ENCODE results near the gene FANCL. TPM values are rescaled to one million over a fixed set of nuclear protein-coding genes. Genes with fewer than 3 reads are reported as not detected.
"Not testable (repeated sequence)": the region's sequence is repeated elsewhere in the genome, so short reads cannot be mapped to it uniquely, and the experiment has no call there.

The FANCL gene
- total RNA-seq, 6 experiments from 2014 or later, result 6.8 to 22.3 (median 15.3) TPM

GRCh38 chr2:58203018-58203417, 38.1 kb downstream of the FANCL start:
- TF ChIP-seq POLR2A (IDR thresholded peaks at IDR 0.05), result no peak
- no peak for TF ChIP-seq CTCF (IDR thresholded peaks at IDR 0.05)
- no peak overlapping the region for H3K4me3 ChIP-seq
- intact Hi-C loops (cut with DNase I), result no loop called here
- peaks cover 0 to 9% (median 3%) of the 10 kb centered on the region in 4 donors for H3K4me1 ChIP-seq
- no peaks in the 10 kb centered on the region for H3K27me3 ChIP-seq
- H3K9me3 ChIP-seq, result no peaks in the 10 kb centered on the region
- ATAC-seq (no peak), DNase-seq (no peak)
- no peak overlapping the region for H3K27ac ChIP-seq
- no peaks in the 10 kb centered on the region for H3K36me3 ChIP-seq

- no peaks in the 10 kb centered on the region for H3K36me3 ChIP-seq
- DNase-seq, result no peak
- peak overlapping the region in 2 of 3 donors; percentile 3 to 31 for H3K27ac ChIP-seq
- intact Hi-C loops (cut with DNase I), result no loop called here
- H3K4me3 ChIP-seq, result no peak overlapping the region
- H3K4me1 ChIP-seq, result peaks cover 0 to 9% (median 3%) of the 10 kb centered on the region in 4 donors
- peak in 3 of 4 donors; percentile 38 to 53 (median 53) for ATAC-seq
- no peaks in the 10 kb centered on the region for H3K27me3 ChIP-seq
- TF ChIP-seq CTCF (IDR thresholded peaks at IDR 0.05) (no peak), POLR2A (IDR thresholded peaks at IDR 0.05) (no peak)
- WGBS (ENCODE audit: insufficient coverage, low coverage, low lambda C conversion rate, missing lambda C conversion rate), result 6% methylated on average over 1 of the region's 1 CpG
- no peaks in the 10 kb centered on the region for H3K9me3 ChIP-seq
These were observed 38.7 kb downstream of the FANCL start for GRCh38 chr2:58202404-58202803.

- TF ChIP-seq POLR2A (IDR thresholded peaks at IDR 0.05), result no peak
- no peak for TF ChIP-seq CTCF (IDR thresholded peaks at IDR 0.05)
- Histone ChIP-seq H3K9me3 (no peaks in the 10 kb centered on the region), H3K27me3 (no peaks in the 10 kb centered on the region), H3K4me3 (no peak overlapping the region), H3K4me1 (peaks cover 0 to 9% (median 3%) of the 10 kb centered on the region in 4 donors), H3K36me3 (no peaks in the 10 kb centered on the region), H3K27ac (no peak overlapping the region)
- intact Hi-C loops (cut with DNase I), result no loop called here
- DNase-seq (no peak), ATAC-seq (no peak)
- WGBS (ENCODE audit: insufficient coverage, low coverage, low lambda C conversion rate, missing lambda C conversion rate), result 95% methylated on average over 2 of the region's 2 CpGs
These were observed 43.2 kb downstream of the FANCL start for GRCh38 chr2:58197894-58198293.

GRCh38 chr2:58195662-58196061, 45.5 kb downstream of the FANCL start:
- DNase-seq (no peak), ATAC-seq (no peak)
- intact Hi-C loops (cut with DNase I), result no loop called here
- Histone ChIP-seq H3K27ac (no peak overlapping the region), H3K4me3 (no peak overlapping the region), H3K4me1 (no peaks in the 10 kb centered on the region), H3K9me3 (no peaks in the 10 kb centered on the region), H3K36me3 (no peaks in the 10 kb centered on the region), H3K27me3 (no peaks in the 10 kb centered on the region)
- TF ChIP-seq CTCF (IDR thresholded peaks at IDR 0.05) (no peak), POLR2A (IDR thresholded peaks at IDR 0.05) (no peak)
- WGBS (ENCODE audit: insufficient coverage, low coverage, low lambda C conversion rate, missing lambda C conversion rate), result 100% methylated on average over 1 of the region's 1 CpG

- DNase-seq (no peak), ATAC-seq (no peak)
- Histone ChIP-seq H3K4me3 (no peak overlapping the region), H3K4me1 (no peaks in the 10 kb centered on the region), H3K36me3 (no peaks in the 10 kb centered on the region), H3K9me3 (no peaks in the 10 kb centered on the region), H3K27me3 (no peaks in the 10 kb centered on the region), H3K27ac (no peak overlapping the region)
- intact Hi-C loops (cut with DNase I), result no loop called here
- 59% methylated on average over 2 of the region's 2 CpGs for WGBS (ENCODE audit: insufficient coverage, low coverage, low lambda C conversion rate, missing lambda C conversion rate)
- no peak for TF ChIP-seq POLR2A (IDR thresholded peaks at IDR 0.05)
- TF ChIP-seq CTCF (IDR thresholded peaks at IDR 0.05), result no peak
These were observed 46.7 kb downstream of the FANCL start for GRCh38 chr2:58194458-58194857.

- H3K9me3 ChIP-seq; ATAC-seq; H3K27me3 ChIP-seq; H3K4me3 ChIP-seq; H3K4me1 ChIP-seq; intact Hi-C loops (cut with DNase I); DNase-seq; H3K27ac ChIP-seq; H3K36me3 ChIP-seq: not testable (repeated sequence)
- WGBS (ENCODE audit: insufficient coverage, low coverage, low lambda C conversion rate, missing lambda C conversion rate), result 92% methylated on average over 6 of the region's 6 CpGs
These were observed 54.1 kb downstream of the FANCL start for GRCh38 chr2:58187022-58187421.

All from right lobe of liver (tissue), 6 donors.